A673 (cell line): ENCODE measurements around the gene NT5C1B. TPM values are rescaled to one million over a fixed set of nuclear protein-coding genes. Genes with fewer than 3 reads are reported as not detected.

Experiments
- BruUV-seq: library from RNA; stranded (reverse); fragments of 400-500 nt; replicated peaks from 2 replicates; lab custom pipeline; 2021; lab: Mats Ljungman, UMichigan
- CTCF ChIA-PET: fragments of 300-600 bp; sonication (Branson Sonifier 250); formaldehyde crosslinking; loops from one replicate; lab custom pipeline; 2022; ENCODE audit warnings: antibody characterized with exemption; lab: Charles Lee
- POLR2A ChIA-PET: fragments of 300-600 bp; sonication (Branson Sonifier 250); formaldehyde crosslinking; loops from one replicate; lab custom pipeline; 2022; ENCODE audit warnings: antibody characterized with exemption; ENCODE audit not compliant: low non-redundant PET; lab: Charles Lee
- DNase-seq: peaks from one replicate; pipeline ENCODE4 v3.0.0-alpha.2; 2015; ENCODE audit warnings: low spot score
- H3K27ac ChIP-seq: fragments of 200-600 bp; sonication (generic); 2 replicates; pipeline ENCODE4 v1.5.1; 2016; ENCODE audit warnings: mixed run types, low read depth, mild to moderate bottlenecking, mixed read lengths, antibody characterized with exemption, low read length; ENCODE audit not compliant: poor library complexity, severe bottlenecking
- H3K27me3 ChIP-seq: fragments of 200-600 bp; sonication (generic); replicated peaks from 2 replicates; pipeline ENCODE4 v1.6.1; 2017; ENCODE audit warnings: mixed run types, low read depth, mild to moderate bottlenecking, mixed read lengths, antibody characterized with exemption, low read length; ENCODE audit not compliant: insufficient read depth, poor library complexity
- H3K36me3 ChIP-seq: fragments of 200-600 bp; sonication (generic); 2 replicates; pipeline ENCODE4 v1.6.1; 2016; ENCODE audit warnings: mixed run types, mild to moderate bottlenecking, mixed read lengths, antibody characterized with exemption, low read length; ENCODE audit not compliant: insufficient read depth, poor library complexity, severe bottlenecking
- H3K4me1 ChIP-seq: fragments of 200-600 bp; sonication (generic); 2 replicates; pipeline ENCODE4 v1.6.1; 2017; ENCODE audit warnings: mixed run types, mild to moderate bottlenecking, mixed read lengths, antibody characterized with exemption, low read length; ENCODE audit not compliant: insufficient read depth, poor library complexity, severe bottlenecking
- H3K4me3 ChIP-seq: fragments of 200-600 bp; sonication (generic); 2 replicates; pipeline ENCODE4 v1.5.1; 2016; ENCODE audit warnings: low read depth, mixed run types, mild to moderate bottlenecking, mixed read lengths, low read length; ENCODE audit not compliant: poor library complexity, severe bottlenecking
- H3K9me3 ChIP-seq: fragments of 200-600 bp; sonication (generic); 2 replicates; pipeline ENCODE4 v1.6.1; 2016; ENCODE audit warnings: mixed run types, low read depth, mild to moderate bottlenecking, mixed read lengths, antibody characterized with exemption, low read length; ENCODE audit not compliant: poor library complexity, severe bottlenecking
- CTCF ChIP-seq: fragments of 300-800, 200-600 bp; sonication (generic); conservative IDR thresholded peaks from 2 replicates; pipeline ENCODE4 v1.5.1; 2017; ENCODE audit warnings: low read depth, mild to moderate bottlenecking, antibody characterized with exemption, low read length, moderate library complexity, mixed read lengths
- EZH2 ChIP-seq: fragments of 200-600 bp; sonication (generic); IDR thresholded peaks from 2 replicates; pipeline ENCODE4 v1.6.1; 2017; ENCODE audit warnings: borderline replicate concordance, low read depth, mild to moderate bottlenecking, mixed read lengths, antibody characterized with exemption, low read length; ENCODE audit not compliant: poor library complexity, severe bottlenecking
- intact Hi-C: fragments of 100-400 bp; cut with micrococcal nuclease; formaldehyde crosslinking; loops from one replicate; pipeline ENCODE4 v1.10.0; 2022; ENCODE audit not compliant: unreplicated experiment
- total RNA-seq: library from RNA; stranded (reverse); gene quantifications from 2 replicates; pipeline ENCODE4 v1.2.3, GENCODE V29; 2021

The NT5C1B gene
- total RNA-seq, 1 experiment from 2014 or later = not detected

GRCh38 chr2:18518116-18519111 lies 71.0 kb downstream of the NT5C1B start:
- intact Hi-C loops = no loop called here
- no TSS peak for BruUV-seq
- DNase-seq = no peak

DNA sequence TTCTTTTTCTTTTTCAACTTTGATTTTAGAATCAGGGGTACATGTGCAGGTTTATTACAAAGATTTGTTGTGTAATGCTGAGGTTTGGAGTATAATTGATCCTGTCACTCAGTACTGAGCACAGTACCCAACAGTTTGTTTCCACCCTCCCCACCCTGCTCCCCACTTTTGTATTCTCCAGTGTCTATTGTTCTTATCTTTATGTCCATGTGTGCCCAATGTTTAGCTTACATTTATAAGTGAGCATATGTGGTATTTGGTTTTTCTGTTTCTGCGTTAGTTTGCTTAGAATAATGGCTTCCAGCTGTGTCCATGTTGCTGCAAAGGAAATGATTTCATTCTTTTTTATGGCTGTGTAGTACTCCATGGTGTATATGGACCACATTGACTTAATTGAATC lies 72.0 kb downstream of the NT5C1B start:
- intact Hi-C loops = no loop called here
- ChIA-PET POLR2A (no interaction called here), CTCF (no interaction called here)
- TF ChIP-seq CTCF = no peak
- no peaks in the 10 kb centered on the region for H3K4me1 ChIP-seq
- no peaks in the 10 kb centered on the region for H3K9me3 ChIP-seq
- no peaks in the 10 kb centered on the region for H3K36me3 ChIP-seq
- H3K27me3 ChIP-seq = no peaks in the 10 kb centered on the region
- BruUV-seq = no TSS peak
- no peak overlapping the region for H3K4me3 ChIP-seq
- no peak overlapping the region for H3K27ac ChIP-seq
- DNase-seq = no peak

More at GRCh38 chr2:18518116-18519111, 71.0 kb downstream of the NT5C1B start:
- Histone ChIP-seq H3K4me1 (no peaks in the 10 kb centered on the region), H3K27ac (no peak overlapping the region), H3K9me3 (no peaks in the 10 kb centered on the region), H3K27me3 (no peaks in the 10 kb centered on the region), H3K4me3 (no peak overlapping the region), H3K36me3 (no peaks in the 10 kb centered on the region)
- ChIA-PET POLR2A (no interaction called here), CTCF (no interaction called here)
- TF ChIP-seq CTCF (no peak), EZH2 (no peak)

GRCh38 chr2:18516112-18516511 lies 73.3 kb downstream of the NT5C1B start:
- no peaks in the 10 kb centered on the region for H3K9me3 ChIP-seq
- TF ChIP-seq EZH2 = no peak
- TF ChIP-seq CTCF = no peak
- no peak overlapping the region for H3K27ac ChIP-seq
- intact Hi-C loops = no loop called here
- BruUV-seq = no TSS peak
- H3K4me3 ChIP-seq = no peak overlapping the region
- ChIA-PET POLR2A (no interaction called here), CTCF (no interaction called here)
- H3K4me1 ChIP-seq = no peaks in the 10 kb centered on the region
- no peaks in the 10 kb centered on the region for H3K27me3 ChIP-seq
- DNase-seq = no peak
- H3K36me3 ChIP-seq = no peaks in the 10 kb centered on the region
